ENCODE data around the gene CARMIL1.

GRCh38 chr6:25488156-25488555 is 209.0 kb downstream of the CARMIL1 start:
- TF ChIP-seq RARB (CRISPR knock-in tag; IDR thresholded peaks at IDR 0.05) (no peak), POU6F1 (CRISPR knock-in tag; IDR thresholded peaks at IDR 0.05; ENCODE audit: borderline replicate concordance, low read depth) (no peak), ZNF565 (CRISPR knock-in tag; conservative IDR thresholded peaks at IDR 0.05; ENCODE audit: low read depth) (no peak)
